Naive thymus-derived CD8-positive, alpha-beta T cell (primary cell): ENCODE results near the gene EME2. TPM values are rescaled to one million over a fixed set of nuclear protein-coding genes. Genes with fewer than 3 reads are reported as not detected.
A peak's percentile ranks its signal among the peaks of the same experiment; 100 is the strongest.

Experiments used
- ATAC-seq, 2 donors: fragments of 150-1000 bp; cut with Tn5 transposase in 1 of 2; sonication (Bioruptor Pico), chemical (Tn5 transposase) in 1 of 2; 1 replicate in 1 of 2; 2 replicates in 1 of 2; pipeline ENCODE4 v1.10.0; 2021; ENCODE audit warnings: mild to moderate bottlenecking in 2 of 2, moderate library complexity in 2 of 2
- POLR2A ChIA-PET: fragments of 350-600 bp; sonication (Branson Sonifier 250); formaldehyde crosslinking; loops from one replicate; lab custom pipeline; 2021; ENCODE audit warnings: antibody characterized with exemption; lab: Charles Lee
- DNase-seq, 10 donors: peaks; one replicate each; pipeline versions ENCODE4 v3.0.0 to v3.0.0-alpha.2; 2020 to 2022
- H3K27ac Mint-ChIP-seq, 10 donors: one replicate each; pipeline ENCODE4 v1.8.0; 2020 to 2022; ENCODE audit warnings: mild to moderate bottlenecking in 10 of 10, mixed read lengths in 10 of 10, moderate library complexity in 4 of 10, inconsistent platforms in 1 of 10
- H3K27me3 Mint-ChIP-seq, 5 donors: one replicate each; pipeline ENCODE4 v1.8.0; 2021 to 2022; ENCODE audit warnings: mixed read lengths in 5 of 5
- H3K36me3 Mint-ChIP-seq, 3 donors: one replicate each; pipeline ENCODE4 v1.8.0; 2020 to 2022; ENCODE audit warnings: mixed read lengths in 3 of 3, mild to moderate bottlenecking in 2 of 3, inconsistent platforms in 1 of 3
- H3K4me1 Mint-ChIP-seq, 4 donors: one replicate each; pipeline ENCODE4 v1.8.0; 2021 to 2022; ENCODE audit warnings: mixed read lengths in 4 of 4
- H3K4me3 Mint-ChIP-seq, 10 donors: one replicate each; pipeline ENCODE4 v1.8.0; 2020 to 2022; ENCODE audit warnings: mild to moderate bottlenecking in 10 of 10, mixed read lengths in 10 of 10, moderate library complexity in 6 of 10, inconsistent platforms in 1 of 10
- H3K9me3 Mint-ChIP-seq, 9 donors: one replicate each; pipeline ENCODE4 v1.8.0; 2020 to 2022; ENCODE audit warnings: mixed read lengths in 9 of 9, mild to moderate bottlenecking in 3 of 9, inconsistent platforms in 1 of 9, moderate library complexity in 1 of 9
- polyA plus RNA-seq, 3 donors: library from polyadenylated mRNA; unstranded; fragments of 300-500 nt; fragmentation: Illumina TruSeq; gene quantifications; one replicate each; pipeline ENCODE4 v1.2.3, GENCODE V29; 2021
- total RNA-seq, 8 experiments: library from RNA in 2 of 8; stranded (reverse) in 2 of 8; gene quantifications; one replicate each; pipeline ENCODE4 v1.2.3 and lab custom pipeline; 2021 to 2026

The EME2 gene
- total and polyA plus RNA-seq, 5 experiments from 2014 or later: 0.35 to 31.5 (median 1.6) TPM

DNA sequence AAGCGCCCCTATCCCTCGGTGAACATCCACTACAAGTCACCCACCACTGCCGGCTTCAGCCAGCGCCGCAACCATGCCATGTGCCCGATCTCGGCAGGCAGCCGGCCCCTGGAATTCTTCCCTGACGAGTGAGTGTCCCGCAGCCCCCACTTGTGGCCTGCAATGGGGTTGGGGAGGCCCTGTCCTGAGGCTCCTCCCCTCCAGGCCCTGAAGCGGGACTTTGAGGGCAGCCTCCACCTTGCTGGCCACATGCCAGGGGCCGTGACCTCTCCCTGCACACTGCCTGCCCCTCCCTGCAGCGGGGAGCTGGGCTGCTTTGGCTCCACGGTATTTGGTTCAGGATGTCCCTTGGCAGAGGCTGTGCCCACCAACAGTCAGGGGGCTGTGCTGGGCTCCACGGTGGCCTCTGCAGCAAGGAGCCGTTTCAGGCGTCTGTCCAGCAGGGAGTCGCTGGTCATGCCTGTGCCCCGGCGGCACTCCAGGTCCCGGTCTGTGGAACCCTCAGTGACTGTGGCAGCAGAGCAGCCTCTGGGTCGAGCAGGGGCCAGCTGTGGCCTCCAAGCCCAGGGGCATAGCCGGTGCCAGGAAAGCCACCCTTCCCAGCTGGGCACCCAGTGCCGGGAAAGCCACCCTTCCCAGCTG is 9.6 kb upstream of the EME2 start:
- H3K4me1 Mint-ChIP-seq: peaks cover 0 to 2% (median under 1%) of the 10 kb centered on the region in 4 donors
- POLR2A ChIA-PET: interaction anchor here (0.5 to 1.5 kb wide), 3 partner anchors 9 to 410 kb away, joined by 4 to 7 read pairs (median 4); partner anchors contain the start of genes EME2 and NME3
- H3K27ac Mint-ChIP-seq: no peak overlapping the region
- no peaks in the 10 kb centered on the region for H3K27me3 Mint-ChIP-seq
- no peak overlapping the region for H3K4me3 Mint-ChIP-seq
- DNase-seq: no peak
- H3K9me3 Mint-ChIP-seq: no peaks in the 10 kb centered on the region
- peaks cover 0 to 26% (median 2%) of the 10 kb centered on the region in 3 donors for H3K36me3 Mint-ChIP-seq
- ATAC-seq: no peak

DNA sequence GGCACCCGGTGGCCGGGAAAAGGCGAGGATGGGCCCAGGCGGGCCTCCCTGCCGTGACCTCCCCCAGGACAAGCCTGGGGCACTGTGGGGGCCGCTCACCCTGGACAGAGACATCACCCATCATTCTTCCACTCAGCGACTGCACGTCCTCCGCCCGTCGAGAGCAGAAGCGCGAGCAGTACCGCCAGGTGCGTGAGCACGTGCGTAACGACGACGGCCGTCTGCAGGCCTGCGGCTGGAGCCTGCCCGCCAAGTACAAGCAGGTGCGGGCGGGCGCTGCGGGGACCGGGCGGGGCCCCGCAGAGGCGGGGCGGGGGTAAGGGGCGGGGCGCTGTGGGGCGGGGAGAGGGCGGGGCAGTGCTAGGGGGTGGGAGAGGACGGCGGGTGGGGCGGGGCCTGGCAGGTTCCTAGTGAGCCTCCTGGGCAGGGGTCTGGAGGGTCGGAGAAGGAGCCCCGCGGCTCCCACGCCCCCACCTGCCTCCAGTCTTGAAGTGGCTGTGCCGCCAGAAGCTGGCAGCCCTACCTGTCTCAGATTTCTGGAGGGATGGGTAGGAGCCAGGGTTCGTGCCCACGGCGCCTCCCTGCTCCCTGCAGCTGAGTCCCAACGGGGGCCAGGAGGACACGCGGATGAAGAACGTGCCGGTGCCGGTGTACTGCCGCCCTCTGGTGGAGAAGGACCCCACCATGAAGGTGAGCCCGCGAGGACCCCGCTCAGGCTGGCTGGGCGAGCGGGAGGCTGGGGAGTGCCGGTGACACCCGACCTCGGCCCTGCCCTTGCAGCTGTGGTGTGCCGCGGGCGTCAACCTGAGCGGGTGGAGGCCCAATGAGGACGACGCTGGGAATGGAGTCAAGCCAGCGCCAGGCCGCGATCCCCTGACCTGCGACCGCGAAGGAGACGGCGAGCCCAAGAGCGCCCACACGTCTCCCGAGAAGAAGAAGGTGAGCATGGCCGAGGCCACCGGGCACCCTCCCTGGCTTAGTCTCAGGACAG is 8.8 kb upstream of the EME2 start:
- Mint-ChIP-seq H3K4me1 (peaks cover 0 to 1% (median under 1%) of the 10 kb centered on the region in 4 donors), H3K27me3 (no peaks in the 10 kb centered on the region), H3K27ac (no peak overlapping the region), H3K9me3 (no peaks in the 10 kb centered on the region), H3K4me3 (no peak overlapping the region), H3K36me3 (peaks cover 0 to 29% (median 2%) of the 10 kb centered on the region in 3 donors)
- DNase-seq (no peak), ATAC-seq (no peak)
- POLR2A ChIA-PET: interaction anchor here (0.5 to 2.2 kb wide), 6 partner anchors 8 to 411 kb away, joined by 3 to 8 read pairs (median 4); partner anchors contain the start of genes EME2, NME3, NUBP2 and SPSB3

GRCh38 chr16:1764971-1765370 is 7.6 kb upstream of the EME2 start:
- ATAC-seq (no peak), DNase-seq (no peak)
- Mint-ChIP-seq H3K4me1 (peaks cover 0 to 2% (median 2%) of the 10 kb centered on the region in 4 donors), H3K36me3 (peaks cover 0 to 29% (median 2%) of the 10 kb centered on the region in 3 donors), H3K27me3 (no peaks in the 10 kb centered on the region), H3K9me3 (no peaks in the 10 kb centered on the region), H3K27ac (no peak overlapping the region), H3K4me3 (no peak overlapping the region)
- POLR2A ChIA-PET: interaction anchor here (0.6 to 2.2 kb wide), 4 partner anchors 9 to 423 kb away, joined by 3 to 8 read pairs (median 3); partner anchors contain the start of genes NUBP2 and SPSB3

GRCh38 chr16:1765826-1766225 is 6.8 kb upstream of the EME2 start:
- Mint-ChIP-seq H3K4me1 (peaks cover 3 to 7% (median 4%) of the 10 kb centered on the region in 4 donors), H3K36me3 (peaks cover 0 to 23% (median 2%) of the 10 kb centered on the region in 3 donors), H3K27ac (no peak overlapping the region), H3K9me3 (no peaks in the 10 kb centered on the region), H3K27me3 (no peaks in the 10 kb centered on the region), H3K4me3 (no peak overlapping the region)
- POLR2A ChIA-PET: interaction anchor here (0.8 to 2.2 kb wide), 2 partner anchors 17 to 57 kb away, joined by 3 to 8 read pairs; partner anchors contain the start of genes NUBP2 and SPSB3
- DNase-seq (no peak), ATAC-seq (no peak)

- H3K27ac Mint-ChIP-seq: no peak overlapping the region
- H3K9me3 Mint-ChIP-seq: no peaks in the 10 kb centered on the region
- peaks cover 3 to 7% (median 4%) of the 10 kb centered on the region in 4 donors for H3K4me1 Mint-ChIP-seq
- POLR2A ChIA-PET: interaction anchor here (0.8 to 1.0 kb wide), 2 partner anchors 46 to 58 kb away, joined by 3 read pairs; no protein-coding TSS in a partner anchor
- no peak overlapping the region for H3K4me3 Mint-ChIP-seq
- H3K36me3 Mint-ChIP-seq: peaks cover 0 to 20% (median under 1%) of the 10 kb centered on the region in 3 donors
- DNase-seq (no peak), ATAC-seq (no peak)
- H3K27me3 Mint-ChIP-seq: no peaks in the 10 kb centered on the region
Observed at GRCh38 chr16:1766231-1766630, 6.4 kb upstream of the EME2 start.

DNA sequence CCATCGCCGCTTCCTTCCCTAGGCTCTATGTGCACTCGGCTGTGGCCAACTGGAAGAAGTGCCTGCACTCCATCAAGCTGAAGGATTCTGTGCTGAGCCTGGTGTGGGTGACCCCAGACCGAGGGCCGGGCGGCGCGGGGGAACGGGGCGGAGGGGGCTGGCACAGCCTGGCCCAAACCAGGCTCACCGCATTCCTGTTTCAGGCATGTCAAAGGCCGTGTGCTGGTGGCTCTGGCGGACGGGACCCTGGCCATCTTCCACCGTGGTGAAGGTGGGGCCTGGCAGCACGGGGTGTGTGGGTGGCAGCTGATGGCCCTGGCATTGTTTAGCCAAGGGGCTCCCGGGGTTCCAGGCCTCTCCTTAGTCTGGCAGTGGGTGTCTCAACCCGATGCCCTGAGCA is 5.9 kb upstream of the EME2 start:
- H3K4me1 Mint-ChIP-seq: peaks cover 3 to 8% (median 5%) of the 10 kb centered on the region in 4 donors
- no peak overlapping the region for H3K4me3 Mint-ChIP-seq
- H3K27ac Mint-ChIP-seq: no peak overlapping the region
- no peaks in the 10 kb centered on the region for H3K27me3 Mint-ChIP-seq
- no peak for DNase-seq
- H3K9me3 Mint-ChIP-seq: no peaks in the 10 kb centered on the region
- POLR2A ChIA-PET: interaction anchor here (1.0 to 1.3 kb wide), 2 partner anchors 16 to 46 kb away, joined by 3 to 4 read pairs; partner anchors contain the start of genes NUBP2 and SPSB3
- peaks cover 0 to 16% (median 0%) of the 10 kb centered on the region in 3 donors for H3K36me3 Mint-ChIP-seq
- no peak for ATAC-seq

GRCh38 chr16:1767116-1767994 is 5.3 kb upstream of the EME2 start:
- Mint-ChIP-seq H3K4me3 (peak overlapping the region in 1 of 10 donors; percentile 37), H3K27ac (peak overlapping the region in 1 of 10 donors; percentile 67), H3K9me3 (no peaks in the 10 kb centered on the region), H3K4me1 (peaks cover 10 to 15% (median 11%) of the 10 kb centered on the region in 4 donors), H3K27me3 (no peaks in the 10 kb centered on the region), H3K36me3 (peaks cover 0 to 13% (median 0%) of the 10 kb centered on the region in 3 donors)
- ATAC-seq (no peak), DNase-seq (no peak)
- POLR2A ChIA-PET: interaction anchor here (1.0 to 1.3 kb wide), 2 partner anchors 16 to 47 kb away, joined by 3 to 4 read pairs; partner anchors contain the start of genes NUBP2 and SPSB3

- Mint-ChIP-seq H3K27me3 (no peaks in the 10 kb centered on the region), H3K4me1 (peaks cover 10 to 16% (median 12%) of the 10 kb centered on the region in 4 donors), H3K9me3 (no peaks in the 10 kb centered on the region), H3K27ac (no peak overlapping the region), H3K4me3 (no peak overlapping the region), H3K36me3 (peaks cover 0 to 10% (median 0%) of the 10 kb centered on the region in 3 donors)
- DNase-seq (no peak), ATAC-seq (no peak)
- POLR2A ChIA-PET: interaction anchor here (5.8 to 7.3 kb wide), 2 partner anchors 15 to 62 kb away, joined by 32 to 118 read pairs; partner anchors contain the start of genes MAPK8IP3, NUBP2 and SPSB3
Observed at GRCh38 chr16:1768061-1768766, 4.4 kb upstream of the EME2 start.

DNA sequence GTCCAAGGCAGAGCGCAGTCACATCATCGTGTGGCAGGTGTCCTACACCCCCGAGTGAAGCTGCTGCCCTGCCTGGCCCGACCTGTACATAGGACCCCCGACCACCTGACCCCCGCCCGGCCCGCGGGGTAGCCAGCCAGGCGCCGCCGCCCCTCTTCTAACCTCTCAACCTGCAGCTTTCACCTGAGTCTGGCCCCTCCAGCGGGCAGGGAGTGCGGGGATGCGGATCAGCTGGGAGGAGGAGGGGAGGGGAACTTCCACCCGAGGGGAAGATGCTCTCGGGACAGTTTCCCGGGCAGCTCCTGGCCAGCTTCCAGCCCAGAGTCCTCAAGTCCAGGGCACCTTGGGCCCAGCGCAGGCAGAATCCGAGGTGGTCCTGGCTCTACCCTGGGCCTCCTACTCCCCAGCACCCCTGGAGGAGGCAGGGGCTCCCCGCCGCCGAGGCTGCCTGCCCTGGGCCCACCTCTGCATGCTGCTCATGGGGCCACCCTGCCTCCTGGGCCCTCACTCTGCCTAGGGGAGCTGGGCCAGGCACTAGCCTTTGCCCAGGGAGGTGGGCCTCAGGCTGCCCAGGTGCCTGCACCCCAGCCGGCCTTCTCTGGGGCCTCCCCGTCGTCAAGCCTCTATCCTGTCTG is 3.7 kb upstream of the EME2 start:
- Mint-ChIP-seq H3K27me3 (no peaks in the 10 kb centered on the region), H3K4me3 (peak overlapping the region in 4 of 10 donors; percentile 10 to 45 (median 23)), H3K4me1 (peaks cover 10 to 20% (median 14%) of the 10 kb centered on the region in 4 donors), H3K9me3 (no peaks in the 10 kb centered on the region), H3K27ac (peak overlapping the region in 3 of 10 donors; percentile 24 to 38 (median 34)), H3K36me3 (peaks cover 0 to 10% (median 0%) of the 10 kb centered on the region in 3 donors)
- POLR2A ChIA-PET: interaction anchor here (0.7 to 7.3 kb wide), 4 partner anchors 15 to 347 kb away, joined by 3 to 118 read pairs (median 18); partner anchors contain the start of genes MAPK8IP3, NUBP2 and SPSB3
- DNase-seq (no peak), ATAC-seq (no peak)
